CD14-positive monocyte (primary cell): Measurements from ENCODE around the gene LAMC1. TPM values are rescaled to one million over a fixed set of nuclear protein-coding genes. Genes with fewer than 3 reads are reported as not detected.

Source experiments
- DNase-seq, 3 donors: peaks; one replicate each; pipeline ENCODE4 v3.0.0-alpha.2; 2011 to 2022
- H2AFZ ChIP-seq: 2 replicates; pipeline ENCODE4 v1.6.0; 2012; ENCODE audit warnings: mild to moderate bottlenecking, low read depth, low read length, inconsistent platforms; ENCODE audit not compliant: insufficient read depth, poor library complexity, severe bottlenecking
- H3K27ac ChIP-seq, 2 donors: 1 replicate in 1 of 2; 2 replicates in 1 of 2; pipeline ENCODE4 v1.5.1; 2012 to 2013; ENCODE audit warnings: low read length in 2 of 2, control low read depth in 1 of 2, inconsistent platforms in 1 of 2, low read depth in 1 of 2, mild to moderate bottlenecking in 1 of 2
- H3K27me3 ChIP-seq, 2 donors: one replicate each; pipeline versions ENCODE4 v1.6.0 to v1.6.1; 2011 to 2013; ENCODE audit warnings: low read length in 2 of 2; ENCODE audit not compliant: control insufficient read depth in 2 of 2, insufficient read depth in 2 of 2
- H3K36me3 ChIP-seq, 2 donors: replicated peaks in 1 of 2; 1 replicate in 1 of 2; 2 replicates in 1 of 2; pipeline versions ENCODE4 v1.5.1 to v1.6.1; 2012 to 2013; ENCODE audit warnings: low read length in 2 of 2, control low read depth in 1 of 2, inconsistent platforms in 1 of 2, mild to moderate bottlenecking in 1 of 2; ENCODE audit not compliant: insufficient read depth in 2 of 2, control insufficient read depth in 1 of 2
- H3K4me1 ChIP-seq, 2 donors: 1 replicate in 1 of 2; 2 replicates in 1 of 2; pipeline versions ENCODE4 v1.5.1 to v1.6.1; 2012 to 2013; ENCODE audit warnings: low read length in 2 of 2, control low read depth in 1 of 2, inconsistent platforms in 1 of 2, mild to moderate bottlenecking in 1 of 2, moderate library complexity in 1 of 2; ENCODE audit not compliant: insufficient read depth in 2 of 2, control insufficient read depth in 1 of 2
- H3K4me2 ChIP-seq: replicated peaks from 2 replicates; pipeline ENCODE3; 2012; ENCODE audit warnings: low read length, moderate library complexity, mild to moderate bottlenecking; ENCODE audit not compliant: poor library complexity, severe bottlenecking; ENCODE audit errors: extremely low read depth
- H3K4me3 ChIP-seq, 3 experiments: fragments of 200-600 bp in 1 of 3; sonication (generic) in 1 of 3; replicated peaks in 1 of 3; 1 replicate in 2 of 3; 2 replicates in 1 of 3; pipeline ENCODE4 v1.5.1; 2011 to 2013; ENCODE audit warnings: low read length in 3 of 3, mild to moderate bottlenecking in 3 of 3, control low read depth in 2 of 3, low read depth in 2 of 3, inconsistent platforms in 1 of 3, moderate library complexity in 1 of 3
- H3K79me2 ChIP-seq: 2 replicates; pipeline ENCODE4 v1.6.0; 2012; ENCODE audit warnings: mild to moderate bottlenecking, control low read depth, inconsistent platforms, low read length, moderate library complexity; ENCODE audit not compliant: insufficient read depth
- H3K9ac ChIP-seq: 2 replicates; pipeline ENCODE4 v1.6.0; 2017; ENCODE audit warnings: low read length, mild to moderate bottlenecking; ENCODE audit not compliant: insufficient read depth, poor library complexity, severe bottlenecking
- H3K9me3 ChIP-seq, 2 donors: replicated peaks in 1 of 2; 1 replicate in 1 of 2; 2 replicates in 1 of 2; pipeline versions ENCODE4 v1.5.1 to v1.6.1; 2012 to 2013; ENCODE audit warnings: low read length in 2 of 2, control low read depth in 1 of 2; ENCODE audit not compliant: control insufficient read depth in 1 of 2, insufficient read depth in 1 of 2
- H4K20me1 ChIP-seq: 2 replicates; pipeline ENCODE4 v1.6.0; 2012; ENCODE audit warnings: mild to moderate bottlenecking, low read length, control low read depth, moderate library complexity; ENCODE audit not compliant: insufficient read depth
- H3K27ac Mint-ChIP-seq, 7 donors: one replicate each; pipeline ENCODE4 v1.8.0; 2020; ENCODE audit warnings: mild to moderate bottlenecking in 7 of 7, mixed read lengths in 7 of 7, moderate library complexity in 6 of 7, inconsistent platforms in 2 of 7
- H3K27me3 Mint-ChIP-seq, 3 donors: one replicate each; pipeline ENCODE4 v1.8.0; 2021 to 2022; ENCODE audit warnings: low read depth in 3 of 3, mild to moderate bottlenecking in 3 of 3, mixed read lengths in 3 of 3, moderate library complexity in 3 of 3, inconsistent platforms in 1 of 3
- H3K36me3 Mint-ChIP-seq, 2 donors: one replicate each; pipeline ENCODE4 v1.8.0; 2020; ENCODE audit warnings: mixed read lengths in 2 of 2, inconsistent platforms in 1 of 2, mild to moderate bottlenecking in 1 of 2
- H3K4me1 Mint-ChIP-seq: one replicate; pipeline ENCODE4 v1.8.0; 2020; ENCODE audit warnings: mild to moderate bottlenecking, mixed read lengths
- H3K4me3 Mint-ChIP-seq, 2 donors: one replicate each; pipeline ENCODE4 v1.8.0; 2020; ENCODE audit warnings: mild to moderate bottlenecking in 2 of 2, mixed read lengths in 2 of 2, moderate library complexity in 1 of 2
- H3K9me3 Mint-ChIP-seq, 7 donors: one replicate each; pipeline ENCODE4 v1.8.0; 2020 to 2022; ENCODE audit warnings: mixed read lengths in 7 of 7, mild to moderate bottlenecking in 6 of 7, moderate library complexity in 6 of 7, inconsistent platforms in 2 of 7
- CTCF ChIP-seq: fragments of 200-600 bp; IDR thresholded peaks from one replicate; pipeline ENCODE4 v1.8.0; 2022; ENCODE audit warnings: antibody characterized with exemption, mild to moderate bottlenecking
- WGBS: methylation state at CpG from one replicate; pipeline ENCODE4 v1.1.5; 2013; ENCODE audit warnings: missing lambda C conversion rate; ENCODE audit not compliant: insufficient coverage; 5-methylcytosine and 5-hydroxymethylcytosine counted together
- intact Hi-C, 2 donors: fragments of 100-400 bp; cut with micrococcal nuclease; formaldehyde crosslinking; loops; one replicate each; pipeline versions ENCODE4 v1.15.0 to v1.15.1; 2023
- polyA plus RNA-seq, 3 donors: library from polyadenylated mRNA; depleted of rRNA in 1 of 3; unstranded in 2 of 3; stranded (reverse) in 1 of 3; fragments of 300-500 nt in 2 of 3; fragments of >200 nt in 1 of 3; fragmentation: Illumina TruSeq in 2 of 3; gene quantifications; 1 replicate in 2 of 3; 2 replicates in 1 of 3; pipeline ENCODE4 v1.2.3, GENCODE V29; 2012 to 2021

The LAMC1 gene
- polyA plus RNA-seq, 3 donors = 0.34 to 1.7 (median 0.95) TPM

GRCh38 chr1:183081402-183082120 lies 58.3 kb downstream of the LAMC1 start:
- Histone ChIP-seq H3K4me3 (no peak overlapping the region), H2AFZ (no peak overlapping the region), H3K9ac (no peak overlapping the region), H3K27ac (no peak overlapping the region), H3K36me3 (no peaks in the 10 kb centered on the region), H3K4me1 (no peaks in the 10 kb centered on the region), H3K9me3 (no peaks in the 10 kb centered on the region), H3K79me2 (no peaks in the 10 kb centered on the region), H4K20me1 (no peaks in the 10 kb centered on the region), H3K27me3 (no peaks in the 10 kb centered on the region), H3K4me2 (no peak overlapping the region)
- DNase-seq = no peak
- Mint-ChIP-seq H3K4me1 (no peaks in the 10 kb centered on the region), H3K27ac (no peak overlapping the region), H3K27me3 (peaks cover 0 to 2% (median 2%) of the 10 kb centered on the region in 3 donors), H3K4me3 (no peak overlapping the region), H3K36me3 (no peaks in the 10 kb centered on the region), H3K9me3 (no peaks in the 10 kb centered on the region)
- WGBS = 100% methylated on average over 1 of the region's 4 CpGs
- no peak for TF ChIP-seq CTCF
- intact Hi-C loops = no loop called here

- Histone ChIP-seq H3K36me3 (no peaks in the 10 kb centered on the region), H4K20me1 (no peaks in the 10 kb centered on the region), H3K9me3 (no peaks in the 10 kb centered on the region), H3K9ac (no peak overlapping the region), H2AFZ (no peak overlapping the region), H3K27me3 (no peaks in the 10 kb centered on the region), H3K79me2 (no peaks in the 10 kb centered on the region), H3K4me1 (no peaks in the 10 kb centered on the region), H3K4me3 (no peak overlapping the region), H3K4me2 (no peak overlapping the region), H3K27ac (no peak overlapping the region)
- H3K4me3 Mint-ChIP-seq = no peak overlapping the region
- no peak for DNase-seq
- no peaks in the 10 kb centered on the region for H3K36me3 Mint-ChIP-seq
- intact Hi-C loops = no loop called here
- no peaks in the 10 kb centered on the region for H3K9me3 Mint-ChIP-seq
- H3K27ac Mint-ChIP-seq = no peak overlapping the region
- TF ChIP-seq CTCF = no peak
- H3K27me3 Mint-ChIP-seq = peaks cover 0 to 2% (median 2%) of the 10 kb centered on the region in 3 donors
- no peaks in the 10 kb centered on the region for H3K4me1 Mint-ChIP-seq
- 100% methylated on average over 1 of the region's 1 CpG for WGBS
Measured at GRCh38 chr1:183082650-183083049, 59.4 kb downstream of the LAMC1 start.
